Neutrophil (primary cell): Measurements from ENCODE around the gene QSOX2.

ENCODE experiments used
- H3K27ac ChIP-seq: fragments of 200-600 bp; sonication (generic); 2 replicates; pipeline ENCODE4 v1.5.1; 2016; ENCODE audit warnings: mild to moderate bottlenecking, moderate library complexity
- H3K27me3 ChIP-seq: fragments of 200-600 bp; sonication (generic); 2 replicates; pipeline ENCODE4 v1.6.0; 2016; ENCODE audit warnings: mild to moderate bottlenecking
- H3K36me3 ChIP-seq: fragments of 200-600 bp; sonication (generic); 2 replicates; pipeline ENCODE4 v1.5.1; 2017
- H3K4me1 ChIP-seq, 2 experiments: fragments of 200-600 bp in 1 of 2; sonication (generic) in 1 of 2; 1 replicate in 1 of 2; 2 replicates in 1 of 2; pipeline versions ENCODE4 v1.5.1 to v1.6.1; 2013 to 2016; ENCODE audit warnings: low read depth in 1 of 2, low read length in 1 of 2, mild to moderate bottlenecking in 1 of 2, moderate library complexity in 1 of 2; ENCODE audit not compliant: control insufficient read depth in 1 of 2, insufficient read depth in 1 of 2
- H3K4me3 ChIP-seq, 2 experiments: fragments of 200-600 bp in 1 of 2; sonication (generic) in 1 of 2; 1 replicate in 1 of 2; 2 replicates in 1 of 2; pipeline ENCODE4 v1.5.1; 2013 to 2016; ENCODE audit warnings: low read depth in 1 of 2, low read length in 1 of 2, mild to moderate bottlenecking in 1 of 2, moderate library complexity in 1 of 2
- H3K9me3 ChIP-seq: fragments of 200-600 bp; sonication (generic); 2 replicates; pipeline ENCODE4 v1.5.1; 2016
- TF ChIP-seq, protein P1 (sequence below): fragments of 200-600 bp; sonication (generic); IDR thresholded peaks from 2 replicates; pipeline ENCODE4 v1.5.1; 2016; ENCODE audit warnings: antibody characterized with exemption

Gene QSOX2

DNA sequence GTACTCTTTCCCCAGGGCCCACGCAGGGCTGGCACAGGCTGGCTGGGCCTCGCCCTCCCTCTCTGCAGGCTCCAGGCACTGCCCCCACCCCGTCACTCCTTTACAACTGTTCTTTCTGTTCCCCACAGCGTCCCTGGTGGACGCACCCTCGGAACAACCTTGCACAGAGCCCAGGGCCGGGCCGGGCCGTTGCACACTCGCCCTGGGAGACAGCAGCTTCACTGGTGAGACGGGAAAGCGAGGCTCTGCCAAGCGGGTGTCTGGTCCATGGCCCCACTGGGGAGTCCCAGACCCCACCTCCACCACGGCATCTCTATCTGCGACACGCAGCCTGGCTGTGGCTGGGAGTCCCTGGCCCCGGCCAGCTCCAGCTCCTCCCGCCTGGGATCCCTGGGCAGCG lies 18.4 kb upstream of the QSOX2 start:
- Histone ChIP-seq H3K27me3 (peaks cover 27% of the 10 kb centered on the region), H3K4me3 (no peak overlapping the region), H3K27ac (no peak overlapping the region), H3K9me3 (no peaks in the 10 kb centered on the region), H3K36me3 (no peaks in the 10 kb centered on the region), H3K4me1 (peaks cover 7 to 13% of the 10 kb centered on the region in 2 experiments)
- TF ChIP-seq, protein P1, sequence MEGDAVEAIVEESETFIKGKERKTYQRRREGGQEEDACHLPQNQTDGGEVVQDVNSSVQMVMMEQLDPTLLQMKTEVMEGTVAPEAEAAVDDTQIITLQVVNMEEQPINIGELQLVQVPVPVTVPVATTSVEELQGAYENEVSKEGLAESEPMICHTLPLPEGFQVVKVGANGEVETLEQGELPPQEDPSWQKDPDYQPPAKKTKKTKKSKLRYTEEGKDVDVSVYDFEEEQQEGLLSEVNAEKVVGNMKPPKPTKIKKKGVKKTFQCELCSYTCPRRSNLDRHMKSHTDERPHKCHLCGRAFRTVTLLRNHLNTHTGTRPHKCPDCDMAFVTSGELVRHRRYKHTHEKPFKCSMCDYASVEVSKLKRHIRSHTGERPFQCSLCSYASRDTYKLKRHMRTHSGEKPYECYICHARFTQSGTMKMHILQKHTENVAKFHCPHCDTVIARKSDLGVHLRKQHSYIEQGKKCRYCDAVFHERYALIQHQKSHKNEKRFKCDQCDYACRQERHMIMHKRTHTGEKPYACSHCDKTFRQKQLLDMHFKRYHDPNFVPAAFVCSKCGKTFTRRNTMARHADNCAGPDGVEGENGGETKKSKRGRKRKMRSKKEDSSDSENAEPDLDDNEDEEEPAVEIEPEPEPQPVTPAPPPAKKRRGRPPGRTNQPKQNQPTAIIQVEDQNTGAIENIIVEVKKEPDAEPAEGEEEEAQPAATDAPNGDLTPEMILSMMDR, result no peak

DNA sequence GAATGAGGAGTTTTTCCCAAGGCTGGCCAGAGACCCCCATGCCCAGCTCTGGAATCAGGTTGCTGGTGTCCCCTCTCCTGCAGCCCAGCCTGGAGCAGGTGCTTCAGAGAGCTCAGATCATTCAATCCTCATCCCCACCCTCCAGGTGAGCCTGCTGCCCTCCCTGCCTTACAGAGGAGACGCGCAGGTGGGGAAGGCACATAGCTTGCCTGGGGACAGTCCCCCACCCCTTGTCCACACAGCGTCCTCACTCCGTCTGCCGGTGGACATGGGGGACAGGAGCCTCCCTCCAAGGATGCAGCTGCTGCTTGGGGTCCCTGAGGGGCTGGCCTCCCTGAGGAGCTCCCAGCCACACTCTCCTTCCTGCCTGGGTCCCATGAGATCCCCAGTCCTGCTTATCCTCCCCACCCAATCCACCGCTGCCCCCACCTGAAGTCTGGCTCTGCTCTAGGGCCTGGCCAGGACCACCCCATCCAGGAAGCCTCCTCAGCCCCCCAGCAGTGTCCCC lies 17.1 kb upstream of the QSOX2 start:
- TF ChIP-seq, protein P1, result no peak
- H3K4me1 ChIP-seq, result peaks cover 5 to 10% of the 10 kb centered on the region in 2 experiments
- peaks cover 14% of the 10 kb centered on the region for H3K27me3 ChIP-seq
- no peaks in the 10 kb centered on the region for H3K36me3 ChIP-seq
- H3K27ac ChIP-seq, result no peak overlapping the region
- H3K9me3 ChIP-seq, result no peaks in the 10 kb centered on the region
- H3K4me3 ChIP-seq, result no peak overlapping the region

DNA sequence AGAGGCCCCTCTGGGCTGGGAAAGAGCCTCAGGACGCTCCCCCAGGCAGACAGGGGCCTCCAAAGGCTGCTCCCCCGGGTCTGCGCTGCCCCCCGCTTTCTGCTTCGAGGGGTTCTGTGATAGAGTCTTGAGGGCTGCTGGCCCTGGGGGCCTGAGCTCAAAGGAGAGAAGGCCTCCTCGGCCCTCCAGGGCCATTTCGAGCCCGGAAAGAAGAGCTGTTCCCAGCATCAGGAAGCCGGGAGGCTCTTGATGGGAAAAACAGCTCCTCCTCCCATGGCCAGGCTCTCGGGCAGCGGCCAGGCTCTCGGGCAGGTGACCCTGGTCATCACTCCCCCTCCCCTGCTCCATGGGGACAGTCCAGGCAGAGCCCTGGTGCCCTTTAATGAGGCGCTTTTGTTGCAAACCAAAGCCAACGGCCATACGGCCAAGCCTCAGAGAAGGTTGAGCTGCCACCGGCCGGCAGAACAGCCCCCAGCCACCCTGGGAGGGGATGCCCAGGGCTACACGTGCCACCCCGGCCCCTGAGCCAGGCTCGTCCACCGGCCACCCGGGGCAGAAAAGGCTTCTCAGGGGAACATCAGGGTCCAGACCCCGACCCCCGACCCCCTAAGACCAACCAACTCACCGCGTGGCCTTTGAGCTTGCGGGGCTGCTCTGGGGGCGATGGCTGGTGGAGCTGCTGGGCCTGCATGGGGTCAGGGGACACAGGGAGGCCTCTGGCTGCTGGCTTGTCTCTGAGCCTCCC lies 16.2 kb upstream of the QSOX2 start:
- Histone ChIP-seq H3K27ac (no peak overlapping the region), H3K9me3 (no peaks in the 10 kb centered on the region), H3K4me3 (no peak overlapping the region), H3K4me1 (peaks cover 0 to 1% of the 10 kb centered on the region in 2 experiments), H3K36me3 (no peaks in the 10 kb centered on the region), H3K27me3 (peaks cover 8% of the 10 kb centered on the region)
- TF ChIP-seq, protein P1, result no peak

DNA sequence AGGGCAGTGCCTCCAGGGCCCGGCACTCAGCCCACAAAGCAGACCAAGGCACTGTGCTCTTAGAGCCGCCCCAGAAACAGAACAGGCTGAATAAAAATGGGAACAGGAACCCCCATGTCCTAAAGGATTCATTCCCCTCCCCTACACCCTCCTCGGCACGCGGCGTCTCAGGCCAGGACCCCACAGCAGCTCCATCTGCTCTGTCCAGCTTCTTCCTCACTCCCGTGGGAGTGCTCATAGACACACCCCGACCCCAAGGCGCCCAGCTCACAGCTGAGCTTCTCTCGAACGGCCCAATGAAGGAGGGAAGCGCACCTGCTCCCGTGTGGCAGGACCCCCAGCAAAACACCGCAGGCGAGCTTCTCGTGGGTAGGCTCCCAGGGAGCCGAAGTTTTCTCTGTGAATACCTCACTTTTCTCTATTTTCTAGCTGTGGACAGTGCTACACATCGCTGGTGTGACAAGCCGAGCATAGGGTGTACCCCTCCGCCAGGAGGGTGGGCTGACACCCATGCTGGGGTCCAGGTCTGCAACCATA lies 15.4 kb upstream of the QSOX2 start:
- peaks cover 6% of the 10 kb centered on the region for H3K27me3 ChIP-seq

DNA sequence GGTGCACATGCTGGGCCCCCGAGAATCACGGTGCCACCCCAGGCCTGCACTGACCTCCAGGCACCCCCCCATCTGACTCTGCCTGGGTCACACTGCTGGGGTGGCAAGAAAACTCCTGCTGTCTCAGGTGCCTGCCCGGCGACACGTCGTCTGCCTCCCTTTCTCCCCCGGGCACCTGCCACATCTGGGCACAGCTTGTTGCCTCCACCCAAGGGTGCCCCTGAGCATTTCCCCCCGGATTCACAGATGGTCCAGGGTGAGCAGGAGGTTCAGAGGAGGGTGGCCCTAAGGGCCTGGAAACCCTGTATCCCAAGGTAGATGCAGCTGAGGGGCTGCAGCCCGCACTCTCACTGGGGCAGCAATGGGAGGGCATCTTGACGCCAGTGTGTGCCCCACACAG lies 14.9 kb upstream of the QSOX2 start:
- Histone ChIP-seq H3K27me3 (peaks cover 3% of the 10 kb centered on the region), H3K9me3 (no peaks in the 10 kb centered on the region), H3K27ac (no peak overlapping the region), H3K4me3 (no peak overlapping the region), H3K36me3 (no peaks in the 10 kb centered on the region), H3K4me1 (no peaks in the 10 kb centered on the region)
- TF ChIP-seq, protein P1, result no peak

More for the DNA sequence above, 15.4 kb upstream of the QSOX2 start:
- H3K27ac ChIP-seq, result no peak overlapping the region
- TF ChIP-seq, protein P1, result no peak
- H3K4me3 ChIP-seq, result no peak overlapping the region
- no peaks in the 10 kb centered on the region for H3K36me3 ChIP-seq
- H3K4me1 ChIP-seq, result no peaks in the 10 kb centered on the region
- H3K9me3 ChIP-seq, result no peaks in the 10 kb centered on the region
